ENCODE measurements around the gene MDFI.
A peak's percentile ranks its signal among the peaks of the same experiment; 100 is the strongest.

Gene MDFI

GRCh38 chr6:41659935-41660334 is 21.7 kb downstream of the MDFI start:
- Mint-ChIP-seq H3K36me3 (no peaks in the 10 kb centered on the region), H3K4me1 (no peaks in the 10 kb centered on the region), H3K9me3 (no peaks in the 10 kb centered on the region), H3K27ac (no peak overlapping the region), H3K27me3 (peaks cover 10% of the 10 kb centered on the region), H3K4me3 (no peak overlapping the region)

DNA sequence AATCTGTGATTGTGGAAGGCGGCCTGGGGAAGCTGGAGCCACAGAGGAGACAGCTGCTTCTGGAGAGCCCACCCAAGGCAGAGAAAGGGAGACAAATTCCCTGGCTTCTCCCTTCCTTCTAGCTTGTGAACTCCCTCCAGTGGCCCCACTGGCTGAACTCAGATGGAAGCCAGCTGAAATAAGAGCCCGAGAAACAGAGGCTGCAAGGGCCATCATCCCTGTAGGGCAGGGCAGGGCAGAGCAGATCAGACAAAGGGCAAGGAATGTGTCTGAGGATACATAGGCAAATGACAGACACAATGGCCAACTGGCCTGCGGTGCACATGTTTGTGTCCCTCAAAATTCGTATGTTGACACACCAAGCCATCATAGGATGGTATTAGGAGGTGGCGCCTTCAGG is 25.3 kb downstream of the MDFI start:
- peaks cover 6% of the 10 kb centered on the region for H3K27me3 Mint-ChIP-seq
- H3K36me3 Mint-ChIP-seq: no peaks in the 10 kb centered on the region
- no peaks in the 10 kb centered on the region for H3K9me3 Mint-ChIP-seq
- no peak overlapping the region for H3K4me3 Mint-ChIP-seq
- H3K4me1 Mint-ChIP-seq: no peaks in the 10 kb centered on the region
- no peak overlapping the region for H3K27ac Mint-ChIP-seq

DNA sequence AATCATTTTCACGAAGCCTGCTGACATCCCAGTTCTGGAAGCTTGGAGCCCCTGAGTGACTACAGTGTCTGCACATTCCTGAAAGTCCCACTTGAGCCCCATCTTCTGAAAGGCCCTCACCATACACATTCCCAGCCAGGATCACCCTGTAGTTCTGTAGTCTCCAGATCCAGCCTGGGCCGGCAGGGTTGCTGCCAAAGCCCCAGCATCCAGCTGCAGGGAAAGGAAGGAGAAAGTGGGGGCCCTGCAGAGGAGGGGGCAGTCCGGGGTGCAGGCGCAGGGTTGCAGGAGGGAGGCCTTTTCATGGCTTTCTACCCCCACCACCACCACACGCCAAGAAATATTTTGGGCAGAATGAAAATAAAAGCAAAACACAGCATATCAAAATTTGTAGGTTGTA is 26.0 kb downstream of the MDFI start:
- Mint-ChIP-seq H3K36me3 (no peaks in the 10 kb centered on the region), H3K4me1 (no peaks in the 10 kb centered on the region), H3K27me3 (peaks cover 2% of the 10 kb centered on the region), H3K4me3 (no peak overlapping the region), H3K9me3 (no peaks in the 10 kb centered on the region), H3K27ac (no peak overlapping the region)

DNA sequence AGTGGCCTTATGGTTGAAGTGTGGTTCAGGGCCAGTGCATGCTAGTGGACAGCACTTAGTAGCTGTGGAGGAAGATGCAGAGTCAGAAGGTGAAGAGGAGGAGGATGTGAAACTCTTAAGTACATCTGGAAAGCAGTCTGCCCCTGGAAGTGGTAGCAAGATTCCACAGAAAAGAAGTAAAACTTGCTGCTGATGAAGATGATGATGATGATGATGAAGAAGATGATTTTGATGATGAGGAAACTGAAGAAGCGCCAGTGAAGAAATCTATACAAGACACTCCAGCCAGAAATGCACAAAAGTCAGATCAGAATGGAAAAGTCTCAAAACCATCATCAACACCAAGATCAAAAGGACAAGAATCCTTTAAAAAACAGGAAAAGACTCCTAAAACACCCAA is 28.9 kb downstream of the MDFI start:
- Mint-ChIP-seq H3K9me3 (no peaks in the 10 kb centered on the region), H3K27ac (peak overlapping the region; percentile 0), H3K4me1 (no peaks in the 10 kb centered on the region), H3K27me3 (peaks cover 9% of the 10 kb centered on the region), H3K4me3 (no peak overlapping the region), H3K36me3 (no peaks in the 10 kb centered on the region)

- H3K27me3 Mint-ChIP-seq: peaks cover 10% of the 10 kb centered on the region
- H3K4me3 Mint-ChIP-seq: no peak overlapping the region
- H3K4me1 Mint-ChIP-seq: no peaks in the 10 kb centered on the region
- no peak overlapping the region for H3K27ac Mint-ChIP-seq
- no peaks in the 10 kb centered on the region for H3K9me3 Mint-ChIP-seq
- H3K36me3 Mint-ChIP-seq: no peaks in the 10 kb centered on the region
These were observed 30.7 kb downstream of the MDFI start for GRCh38 chr6:41668968-41669367.

DNA sequence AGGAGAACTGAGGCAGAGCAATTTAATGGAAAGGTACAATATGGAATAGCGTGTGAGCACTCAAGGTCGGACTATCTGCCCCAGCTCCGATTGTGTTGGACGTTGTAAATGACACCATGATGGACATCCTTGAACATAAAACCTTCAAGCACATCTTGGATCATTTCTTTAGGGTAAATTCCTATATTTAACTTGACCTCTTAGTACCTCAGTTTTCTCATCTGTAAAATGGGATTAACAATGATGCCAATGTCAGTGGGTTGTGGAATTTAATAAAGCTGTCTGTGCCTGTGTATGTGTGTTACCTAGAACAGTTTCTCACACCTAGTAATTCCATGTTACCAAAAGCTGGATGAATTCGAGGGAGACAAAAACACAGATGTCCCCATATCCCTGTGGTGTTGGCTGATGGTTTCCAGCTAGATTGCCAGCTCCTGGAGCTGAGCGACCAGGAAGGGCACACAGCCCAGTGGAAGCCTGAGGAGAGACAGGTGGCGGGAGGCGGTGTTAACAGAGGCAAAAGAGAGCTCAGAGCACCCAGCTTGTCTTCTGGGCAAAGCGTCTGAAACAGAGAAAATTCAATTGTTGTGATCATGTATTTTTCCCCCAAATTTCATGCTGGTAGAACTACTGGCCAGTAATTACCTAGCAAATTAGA is 32.6 kb downstream of the MDFI start:
- H3K27me3 Mint-ChIP-seq: peaks cover 10% of the 10 kb centered on the region
- no peaks in the 10 kb centered on the region for H3K9me3 Mint-ChIP-seq
- no peaks in the 10 kb centered on the region for H3K36me3 Mint-ChIP-seq
- H3K4me1 Mint-ChIP-seq: no peaks in the 10 kb centered on the region
- H3K4me3 Mint-ChIP-seq: no peak overlapping the region
- no peak overlapping the region for H3K27ac Mint-ChIP-seq

DNA sequence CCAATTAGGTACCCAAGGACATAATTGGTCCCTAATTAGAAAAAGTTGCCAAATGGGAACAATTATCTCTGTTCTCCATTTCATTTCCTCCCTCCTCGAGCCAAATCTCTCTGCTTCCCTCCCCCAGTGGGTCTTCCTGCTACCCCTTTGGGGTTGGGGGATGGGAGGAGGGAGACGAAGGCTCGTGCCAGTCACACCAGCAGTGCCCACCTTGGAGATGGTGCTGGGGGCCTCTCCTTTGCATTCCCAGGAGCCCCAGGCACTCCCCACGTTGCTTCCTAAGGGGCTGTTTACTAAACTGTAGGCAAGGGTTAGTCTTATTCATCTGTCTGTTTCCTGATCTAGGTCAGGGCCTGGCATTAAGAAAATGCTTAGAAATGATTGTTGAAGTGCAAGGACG is 33.1 kb downstream of the MDFI start:
- Mint-ChIP-seq H3K27me3 (peaks cover 10% of the 10 kb centered on the region), H3K27ac (no peak overlapping the region), H3K4me3 (no peak overlapping the region), H3K4me1 (no peaks in the 10 kb centered on the region), H3K9me3 (no peaks in the 10 kb centered on the region), H3K36me3 (no peaks in the 10 kb centered on the region)

- Mint-ChIP-seq H3K27ac (no peak overlapping the region), H3K27me3 (peaks cover 10% of the 10 kb centered on the region), H3K36me3 (no peaks in the 10 kb centered on the region), H3K4me1 (no peaks in the 10 kb centered on the region), H3K4me3 (no peak overlapping the region), H3K9me3 (no peaks in the 10 kb centered on the region)
These were observed 33.7 kb downstream of the MDFI start for GRCh38 chr6:41672016-41672415.

GRCh38 chr6:41672816-41673703 is 34.8 kb downstream of the MDFI start:
- Mint-ChIP-seq H3K27me3 (peaks cover 10% of the 10 kb centered on the region), H3K27ac (no peak overlapping the region), H3K9me3 (no peaks in the 10 kb centered on the region), H3K36me3 (no peaks in the 10 kb centered on the region), H3K4me3 (no peak overlapping the region), H3K4me1 (no peaks in the 10 kb centered on the region)

- H3K4me3 Mint-ChIP-seq: no peak overlapping the region
- no peaks in the 10 kb centered on the region for H3K36me3 Mint-ChIP-seq
- H3K4me1 Mint-ChIP-seq: no peaks in the 10 kb centered on the region
- H3K27me3 Mint-ChIP-seq: peaks cover 10% of the 10 kb centered on the region
- H3K9me3 Mint-ChIP-seq: no peaks in the 10 kb centered on the region
- H3K27ac Mint-ChIP-seq: no peak overlapping the region
These were observed 35.4 kb downstream of the MDFI start for GRCh38 chr6:41673704-41674000.

- Mint-ChIP-seq H3K36me3 (no peaks in the 10 kb centered on the region), H3K4me3 (no peak overlapping the region), H3K27ac (no peak overlapping the region), H3K4me1 (no peaks in the 10 kb centered on the region), H3K27me3 (peaks cover 10% of the 10 kb centered on the region), H3K9me3 (no peaks in the 10 kb centered on the region)
These were observed 36.1 kb downstream of the MDFI start for GRCh38 chr6:41674231-41675000.

- Mint-ChIP-seq H3K27ac (no peak overlapping the region), H3K4me1 (no peaks in the 10 kb centered on the region), H3K36me3 (no peaks in the 10 kb centered on the region), H3K4me3 (no peak overlapping the region), H3K9me3 (no peaks in the 10 kb centered on the region), H3K27me3 (peaks cover 6% of the 10 kb centered on the region)
These were observed 37.0 kb downstream of the MDFI start for GRCh38 chr6:41675176-41675775.

DNA sequence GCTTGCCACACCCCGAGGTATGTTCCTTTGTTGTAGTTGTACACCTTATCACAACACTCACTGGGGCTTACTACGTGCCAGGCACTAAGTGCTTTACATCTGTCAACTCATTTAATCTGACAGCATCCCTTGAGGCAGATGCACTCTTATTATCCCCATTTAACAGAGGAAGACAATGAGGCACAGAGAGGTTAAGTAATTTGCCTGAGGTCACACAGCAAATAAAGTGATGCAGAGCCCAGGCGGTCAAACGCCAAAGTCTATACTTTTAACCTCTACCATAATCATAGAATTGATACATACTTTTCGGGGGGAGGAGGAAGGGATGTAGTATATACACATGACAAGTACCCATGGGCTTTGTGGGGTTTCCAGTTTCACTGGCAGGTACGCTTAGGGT is 37.7 kb downstream of the MDFI start:
- H3K9me3 Mint-ChIP-seq: no peaks in the 10 kb centered on the region
- H3K4me3 Mint-ChIP-seq: no peak overlapping the region
- H3K4me1 Mint-ChIP-seq: no peaks in the 10 kb centered on the region
- H3K27me3 Mint-ChIP-seq: peaks cover 3% of the 10 kb centered on the region
- H3K27ac Mint-ChIP-seq: no peak overlapping the region
- no peaks in the 10 kb centered on the region for H3K36me3 Mint-ChIP-seq

GRCh38 chr6:41676431-41676830 is 38.2 kb downstream of the MDFI start:
- no peaks in the 10 kb centered on the region for H3K9me3 Mint-ChIP-seq
- H3K36me3 Mint-ChIP-seq: no peaks in the 10 kb centered on the region
- peaks cover 3% of the 10 kb centered on the region for H3K27me3 Mint-ChIP-seq
- no peaks in the 10 kb centered on the region for H3K4me1 Mint-ChIP-seq
- H3K4me3 Mint-ChIP-seq: no peak overlapping the region
- no peak overlapping the region for H3K27ac Mint-ChIP-seq

DNA sequence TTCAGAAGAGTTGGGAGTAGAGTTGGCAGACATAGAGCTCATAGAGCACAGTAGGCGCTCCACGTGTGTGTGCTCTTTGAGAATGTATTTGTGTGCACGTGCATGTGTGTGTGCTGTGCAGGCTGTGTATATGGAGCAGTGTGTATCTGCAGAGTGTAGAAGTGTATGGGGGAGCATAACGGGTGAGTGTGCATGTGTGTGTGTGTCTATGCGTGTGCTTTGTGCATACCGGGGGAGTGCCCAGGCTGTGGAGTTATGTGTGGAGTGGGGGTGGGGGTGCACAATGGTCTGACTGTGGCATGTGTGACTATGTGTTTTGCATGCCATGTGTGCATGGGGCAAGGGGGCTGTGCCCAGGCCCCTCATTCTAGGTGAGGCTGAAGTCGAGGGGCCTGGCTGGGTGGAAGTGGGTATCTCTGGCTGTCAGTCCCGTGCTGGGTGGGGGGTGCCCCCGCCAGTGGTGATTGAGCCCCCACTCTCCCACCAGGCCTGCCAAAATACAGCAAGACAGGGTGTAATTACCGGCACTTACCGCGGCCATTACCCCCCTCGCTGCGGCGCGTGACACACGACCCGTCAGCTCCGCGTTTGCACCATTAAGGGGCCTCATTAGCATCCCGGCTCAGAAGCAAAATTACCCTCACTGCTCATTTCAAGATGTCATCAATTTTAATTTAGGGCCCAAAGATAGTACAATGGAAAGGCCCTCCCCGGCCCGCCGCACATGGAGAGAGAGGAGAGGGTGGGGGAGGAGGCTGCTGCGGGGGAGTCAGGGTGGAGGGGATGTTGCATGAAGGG is 39.1 kb downstream of the MDFI start:
- H3K27me3 Mint-ChIP-seq: no peaks in the 10 kb centered on the region

More for the DNA sequence above, 39.1 kb downstream of the MDFI start:
- H3K9me3 Mint-ChIP-seq: no peaks in the 10 kb centered on the region
- H3K36me3 Mint-ChIP-seq: no peaks in the 10 kb centered on the region
- H3K4me3 Mint-ChIP-seq: no peak overlapping the region
- H3K4me1 Mint-ChIP-seq: peaks cover 4% of the 10 kb centered on the region
- no peak overlapping the region for H3K27ac Mint-ChIP-seq
